ENCODE data around the gene NFIB. TPM values are rescaled to one million over a fixed set of nuclear protein-coding genes. Genes with fewer than 3 reads are reported as not detected.

The NFIB gene
- total RNA-seq, 1 experiment from 2014 or later, result 12.5 TPM

- no peak for TF ChIP-seq E2F4 (CRISPR knock-in tag; IDR thresholded peaks at IDR 0.05; ENCODE audit: borderline replicate concordance, low read depth)
- TF ChIP-seq PRRX2 (CRISPR knock-in tag; IDR thresholded peaks at IDR 0.05), result no peak
- TF ChIP-seq CREM (CRISPR knock-in tag; IDR thresholded peaks at IDR 0.05), result no peak
- no peak for TF ChIP-seq JAZF1 (CRISPR knock-in tag; IDR thresholded peaks at IDR 0.05)
- TF ChIP-seq STAT6 (CRISPR knock-in tag; conservative IDR thresholded peaks at IDR 0.05; ENCODE audit: low read depth), result no peak
- TF ChIP-seq USF2 (CRISPR knock-in tag; IDR thresholded peaks at IDR 0.05), result no peak
- TF ChIP-seq IRF2 (CRISPR knock-in tag; IDR thresholded peaks at IDR 0.05; ENCODE audit: borderline replicate concordance, low read depth), result no peak
- no peak for TF ChIP-seq ZNF423 (CRISPR knock-in tag; IDR thresholded peaks at IDR 0.05)
Measured at GRCh38 chr9:14095277-14095676, 218.7 kb downstream of the NFIB start (continued).

GRCh38 chr9:14094491-14094890, 219.4 kb downstream of the NFIB start:
- TF ChIP-seq AFF4 (CRISPR knock-in tag; IDR thresholded peaks at IDR 0.05; ENCODE audit: borderline replicate concordance), result no peak
- TF ChIP-seq ATF6 (CRISPR knock-in tag; IDR thresholded peaks at IDR 0.05), result no peak
- TF ChIP-seq TEAD4 (CRISPR knock-in tag; IDR thresholded peaks at IDR 0.05), result no peak
- TF ChIP-seq ZNF396 (CRISPR knock-in tag; IDR thresholded peaks at IDR 0.05; ENCODE audit: borderline replicate concordance), result no peak
- TF ChIP-seq ZNF423 (CRISPR knock-in tag; IDR thresholded peaks at IDR 0.05), result no peak
- no peak for TF ChIP-seq JUN (CRISPR knock-in tag; IDR thresholded peaks at IDR 0.05)
- TF ChIP-seq ZNF512 (CRISPR knock-in tag; IDR thresholded peaks at IDR 0.05; ENCODE audit: borderline replicate concordance), result no peak
- TF ChIP-seq ZNF138 (CRISPR knock-in tag; conservative IDR thresholded peaks at IDR 0.05), result no peak
- TF ChIP-seq USF1 (CRISPR knock-in tag; IDR thresholded peaks at IDR 0.05), result no peak
- TF ChIP-seq NFYB (CRISPR knock-in tag; conservative IDR thresholded peaks at IDR 0.05; ENCODE audit: low read depth), result no peak
- no peak for TF ChIP-seq CREB1 (CRISPR knock-in tag; IDR thresholded peaks at IDR 0.05)
- TF ChIP-seq HMGA2 (CRISPR knock-in tag; IDR thresholded peaks at IDR 0.05), result no peak
- TF ChIP-seq E2F4 (CRISPR knock-in tag; IDR thresholded peaks at IDR 0.05; ENCODE audit: borderline replicate concordance, low read depth), result no peak
- no peak for TF ChIP-seq GRHL2 (CRISPR knock-in tag; IDR thresholded peaks at IDR 0.05; ENCODE audit: insufficient replicate concordance, severe bottlenecking)
- no peak for TF ChIP-seq JAZF1 (CRISPR knock-in tag; IDR thresholded peaks at IDR 0.05)
- TF ChIP-seq ZBTB21 (CRISPR knock-in tag; IDR thresholded peaks at IDR 0.05; ENCODE audit: borderline replicate concordance), result no peak
- no peak for TF ChIP-seq NFE2L1 (CRISPR knock-in tag; IDR thresholded peaks at IDR 0.05)
- ATAC-seq (no peak), DNase-seq (ENCODE audit: low spot score) (no peak)
- peaks cover 55% of the 10 kb centered on the region for H3K4me1 Mint-ChIP-seq
- POLR2A ChIA-PET, result no interaction called here
- no peak overlapping the region for H3K4me3 Mint-ChIP-seq
- H3K36me3 Mint-ChIP-seq, result no peaks in the 10 kb centered on the region
- no peak overlapping the region for H3K27ac Mint-ChIP-seq
- no peaks in the 10 kb centered on the region for H3K9me3 Mint-ChIP-seq
- CTCF ChIA-PET, result no interaction called here
- H3K27me3 Mint-ChIP-seq (ENCODE audit: low read depth), result no peaks in the 10 kb centered on the region
